Testis (tissue), 3 donors: Measurements from ENCODE around the gene MXD3. TPM values are rescaled to one million over a fixed set of nuclear protein-coding genes. Genes with fewer than 3 reads are reported as not detected.

Source experiments
- DNase-seq: peaks from one replicate; pipeline ENCODE4 v3.0.0-alpha.2; 2019
- H3K27ac ChIP-seq, 2 donors: fragments of 200-600 bp; sonication (generic); one replicate each; pipeline ENCODE4 v1.5.1; 2019
- H3K27me3 ChIP-seq: fragments of 200-600 bp; sonication (generic); one replicate; pipeline ENCODE4 v1.5.1; 2019
- H3K36me3 ChIP-seq: fragments of 200-600 bp; sonication (generic); one replicate; pipeline ENCODE4 v1.5.1; 2017; ENCODE audit warnings: low read depth; ENCODE audit errors: missing control alignments
- H3K4me1 ChIP-seq: fragments of 200-600 bp; sonication (generic); one replicate; pipeline ENCODE4 v1.5.1; 2019
- H3K4me3 ChIP-seq, 2 donors: fragments of 200-600 bp; sonication (generic); one replicate each; pipeline ENCODE4 v1.5.1; 2017 to 2019
- H3K9me3 ChIP-seq: fragments of 200-600 bp; sonication (generic); one replicate; pipeline ENCODE4 v1.5.1; 2017
- CTCF ChIP-seq, 3 experiments: fragments of 450-650 bp in 2 of 3; fragments of 200-600 bp in 1 of 3; sonication (generic) in 1 of 3; IDR thresholded peaks; one replicate each; pipeline ENCODE4 v1.5.1; 2016 to 2019; ENCODE audit warnings: antibody characterized with exemption in 3 of 3, mild to moderate bottlenecking in 2 of 3, moderate library complexity in 1 of 3
- POLR2A ChIP-seq: fragments of 450-650 bp; IDR thresholded peaks from one replicate; pipeline ENCODE4 v1.6.1; 2017; ENCODE audit warnings: antibody characterized with exemption, mild to moderate bottlenecking, moderate library complexity
- WGBS, 2 donors: methylation state at CpG; one replicate each; pipeline ENCODE4 v1.1.5; 2018; 5-methylcytosine and 5-hydroxymethylcytosine counted together
- intact Hi-C: fragments of 100-400 bp; cut with DNase I; formaldehyde crosslinking; loops from one replicate; pipeline ENCODE4 v1.15.1; 2023; ENCODE audit warnings: low total_unique reads
- polyA plus RNA-seq: library from polyadenylated mRNA; stranded (reverse); fragments of 350-450 nt; fragmentation: Illumina TruSeq; extraction: RNeasy Lipid Tissue Mini Kit (QIAGEN cat#74804); gene quantifications from one replicate; pipeline ENCODE4 v1.2.3, GENCODE V29; 2014; ENCODE audit warnings: low read depth, low replicate concordance; ENCODE audit not compliant: insufficient read depth
- total RNA-seq, 2 donors: library from RNA; depleted of rRNA; stranded (reverse); fragments of >200 nt; gene quantifications; one replicate each; pipeline ENCODE4 v1.2.3, GENCODE V29; 2016

Gene MXD3
- total and polyA plus RNA-seq, 3 donors from 2014 or later: 7.7 to 12.9 (median 12.5) TPM

GRCh38 chr5:177335701-177336065 is 24.0 kb upstream of the MXD3 start:
- intact Hi-C loops: no loop called here

DNA sequence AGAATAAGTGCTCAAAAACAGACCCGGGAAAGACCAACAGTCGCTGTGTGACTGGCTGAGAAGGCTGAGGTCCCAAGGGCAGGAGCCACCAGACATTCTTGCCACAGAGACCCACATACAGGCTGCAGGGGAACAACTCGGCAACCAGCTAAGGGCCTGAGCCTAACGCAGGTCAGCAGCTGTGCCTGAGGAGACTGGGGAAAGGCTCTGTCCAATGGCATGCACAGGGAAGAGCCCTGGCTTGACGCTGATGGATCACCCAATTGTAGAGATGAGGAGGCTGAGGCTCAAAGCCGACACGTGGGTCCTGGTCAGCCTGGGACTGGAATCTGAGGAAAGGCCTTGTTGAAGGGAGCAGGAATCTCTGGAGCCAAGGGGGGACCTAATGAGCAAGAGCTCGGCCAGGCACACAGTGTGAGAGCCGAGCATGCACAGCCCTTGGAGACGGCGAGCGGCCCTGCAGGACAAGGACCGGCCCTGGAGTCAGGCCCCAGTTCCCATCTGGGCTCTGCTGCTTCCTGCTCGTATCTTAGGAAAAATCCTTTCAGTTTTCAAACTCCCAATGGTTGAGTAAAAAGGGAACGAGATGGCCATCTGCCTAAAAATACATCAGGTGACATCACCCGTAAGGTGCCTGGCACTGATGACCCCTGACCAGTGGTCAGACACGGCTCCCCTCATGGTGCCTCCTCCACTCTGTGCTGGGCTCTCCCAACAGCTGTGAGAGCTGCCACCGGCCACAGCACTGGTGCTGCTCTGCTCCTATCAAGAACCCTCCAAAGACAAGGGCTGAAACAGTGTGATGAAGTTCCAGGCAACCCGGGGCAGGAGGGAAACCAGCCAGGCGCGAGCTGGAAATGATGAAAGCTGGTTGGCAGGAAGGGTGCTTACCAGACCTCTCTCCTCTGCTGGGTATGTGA is 23.3 kb upstream of the MXD3 start:
- 89 to 91% methylated on average over 20 to 21 of the region's 21 CpGs for WGBS, 2 donors

More at GRCh38 chr5:177335701-177336065, 24.0 kb upstream of the MXD3 start:
- Histone ChIP-seq H3K9me3 (no peaks in the 10 kb centered on the region), H3K36me3 (no peaks in the 10 kb centered on the region), H3K27me3 (no peaks in the 10 kb centered on the region), H3K4me3 (no peak overlapping the region), H3K4me1 (no peaks in the 10 kb centered on the region), H3K27ac (no peak overlapping the region)
- TF ChIP-seq POLR2A (no peak), CTCF (IDR thresholded peaks at IDR 0.05) (no peak)
- DNase-seq: no peak
- WGBS, 2 donors: 97 to 100% methylated on average over 2 to 7 of the region's 7 CpGs

DNA sequence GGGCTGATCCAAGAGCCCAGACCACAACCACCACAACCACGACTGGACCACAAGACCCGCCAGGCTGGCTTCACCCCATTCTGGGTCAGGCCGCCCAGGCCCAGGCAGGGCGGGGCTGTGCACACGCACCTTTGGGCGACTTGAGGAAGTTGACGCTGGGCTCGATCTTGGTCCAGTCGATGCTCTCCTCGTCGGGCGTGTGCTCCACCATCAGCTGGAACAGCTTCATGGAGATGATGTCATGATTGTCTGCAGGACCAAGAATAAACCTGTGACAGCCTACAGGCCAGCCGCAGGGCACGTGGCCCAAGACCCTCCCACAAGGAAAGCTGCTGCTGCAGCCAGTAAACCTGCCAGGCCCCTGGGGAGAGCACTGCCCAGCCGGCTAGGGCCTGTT is 22.5 kb upstream of the MXD3 start:
- Histone ChIP-seq H3K36me3 (no peaks in the 10 kb centered on the region), H3K4me3 (no peak overlapping the region), H3K27ac (no peak overlapping the region), H3K9me3 (no peaks in the 10 kb centered on the region), H3K27me3 (no peaks in the 10 kb centered on the region), H3K4me1 (no peaks in the 10 kb centered on the region)
- TF ChIP-seq CTCF (IDR thresholded peaks at IDR 0.05): no peak
- TF ChIP-seq POLR2A: no peak
- DNase-seq: no peak
- intact Hi-C loops: no loop called here
- 80 to 86% methylated on average over 3 to 15 of the region's 15 CpGs for WGBS, 2 donors

More for the DNA sequence above, 23.3 kb upstream of the MXD3 start:
- intact Hi-C loops: no loop called here
- no peak overlapping the region for H3K27ac ChIP-seq
- H3K36me3 ChIP-seq: no peaks in the 10 kb centered on the region
- H3K27me3 ChIP-seq: no peaks in the 10 kb centered on the region
- no peaks in the 10 kb centered on the region for H3K4me1 ChIP-seq
- H3K9me3 ChIP-seq: no peaks in the 10 kb centered on the region
- no peak for TF ChIP-seq POLR2A
- TF ChIP-seq CTCF (IDR thresholded peaks at IDR 0.05): no peak
- no peak overlapping the region for H3K4me3 ChIP-seq
- DNase-seq: no peak

- no peak for DNase-seq
- intact Hi-C loops: no loop called here
- Histone ChIP-seq H3K4me3 (no peak overlapping the region), H3K4me1 (no peaks in the 10 kb centered on the region), H3K9me3 (no peaks in the 10 kb centered on the region), H3K27ac (no peak overlapping the region), H3K27me3 (no peaks in the 10 kb centered on the region), H3K36me3 (no peaks in the 10 kb centered on the region)
- TF ChIP-seq POLR2A (no peak), CTCF (IDR thresholded peaks at IDR 0.05) (no peak)
- 89 to 91% methylated on average over 13 to 16 of the region's 16 CpGs for WGBS, 2 donors
Observed at GRCh38 chr5:177333420-177334154, 21.9 kb upstream of the MXD3 start.
